ENCODE data around the gene KRT82.

DNA sequence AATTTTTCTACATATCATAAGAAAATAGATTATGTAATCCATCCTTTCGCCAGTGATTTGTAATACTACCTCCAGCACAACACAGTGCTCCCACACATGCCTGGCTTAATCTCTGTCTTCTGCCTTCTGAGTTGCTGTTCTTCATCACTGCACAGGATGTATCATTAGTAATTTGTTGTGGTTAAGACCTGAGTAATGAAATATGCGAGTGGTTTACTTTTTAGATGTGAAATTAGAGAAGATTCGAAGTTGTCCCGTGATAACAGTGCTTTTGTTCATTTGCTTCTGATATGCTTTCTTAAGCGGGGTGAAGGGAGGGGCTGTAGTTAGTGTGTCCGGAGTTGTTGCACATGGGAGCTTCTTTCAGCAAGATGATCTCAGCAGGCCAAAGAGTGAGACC, 56.9 kb downstream of the KRT82 start:
- TF ChIP-seq POLR2AphosphoS5 (IDR thresholded peaks at IDR 0.05; ENCODE audit: low read depth, low read length) (no peak), TAF1 (IDR thresholded peaks at IDR 0.05; ENCODE audit: borderline replicate concordance, insufficient read depth, low read length) (no peak), FOXP2 (optimal IDR thresholded peaks at IDR 0.05; ENCODE audit: borderline replicate concordance, extremely low read depth, extremely low read length, insufficient read depth) (no peak), SIN3A (IDR thresholded peaks at IDR 0.05; ENCODE audit: borderline replicate concordance, insufficient read depth, low read length) (no peak)
